IPS-NIHi11 (cell line): ENCODE measurements around the gene RIMKLB.
"Not testable (repeated sequence)": the region's sequence is repeated elsewhere in the genome, so short reads cannot be mapped to it uniquely, and the experiment has no call there.

Experiments
- DNase-seq: peaks from one replicate; pipeline ENCODE4 v3.0.0; 2012; ENCODE audit warnings: mixed read lengths, low spot score

Gene RIMKLB

GRCh38 chr12:8819666-8819980 lies 121.8 kb downstream of the RIMKLB start:
- DNase-seq: peak; percentile 66

GRCh38 chr12:8820676-8821407 lies 123.1 kb downstream of the RIMKLB start:
- not testable (repeated sequence) for DNase-seq

GRCh38 chr12:8821591-8821990 lies 123.8 kb downstream of the RIMKLB start:
- no peak for DNase-seq

GRCh38 chr12:8822298-8822697 lies 124.5 kb downstream of the RIMKLB start, which contains the start of gene A2ML1:
Gene A2ML1 (plus strand): TSS chr12:8822621. CDS start chr12:8822652, 31 bp downstream.
- DNase-seq: no peak

GRCh38 chr12:8823565-8824300 lies 125.9 kb downstream of the RIMKLB start:
- DNase-seq: peak; percentile 74

- DNase-seq: no peak
These were observed 129.9 kb downstream of the RIMKLB start for GRCh38 chr12:8827551-8828256.

GRCh38 chr12:8828257-8829124 lies 130.7 kb downstream of the RIMKLB start:
- no peak for DNase-seq

GRCh38 chr12:8829125-8829518 lies 131.3 kb downstream of the RIMKLB start:
- no peak for DNase-seq

GRCh38 chr12:8829621-8830020 lies 131.8 kb downstream of the RIMKLB start:
- DNase-seq: no peak

- DNase-seq: no peak
These were observed 133.3 kb downstream of the RIMKLB start for GRCh38 chr12:8831116-8831515.

GRCh38 chr12:8832500-8832899 lies 134.7 kb downstream of the RIMKLB start:
- DNase-seq: no peak
